ENCODE results near the gene GLIPR1L1. TPM values are rescaled to one million over a fixed set of nuclear protein-coding genes. Genes with fewer than 3 reads are reported as not detected.
"Not testable (repeated sequence)": the region's sequence is repeated elsewhere in the genome, so short reads cannot be mapped to it uniquely, and the experiment has no call there.

The GLIPR1L1 gene
- total and polyA plus RNA-seq, 8 donors: not detected

GRCh38 chr12:75329918-75330826 lies 4.3 kb upstream of the GLIPR1L1 start, which contains the start of gene CAPS2:
Gene CAPS2, minus strand, starts transcription at chr12:75330324. Its CDS starts 3,826 bp downstream, at chr12:75326498.
- 3% methylated on average over 36 to 40 of the region's 40 CpGs for WGBS, 5 donors
- peak within 1 kb of the TSS in 4 of 5 donors; percentile 48 to 79 (median 64) for H3K27ac ChIP-seq

GRCh38 chr12:75337905-75338304 lies 3.4 kb downstream of the GLIPR1L1 start:
- no peak for TF ChIP-seq POLR2AphosphoS5 (IDR thresholded peaks at IDR 0.05)
- TF ChIP-seq CTCF (IDR thresholded peaks at IDR 0.05): no peak
- no peak for TF ChIP-seq POLR2A (IDR thresholded peaks at IDR 0.05)
- TF ChIP-seq EP300 (IDR thresholded peaks at IDR 0.05): no peak
- Histone ChIP-seq H3K9me3 (no peaks in the 10 kb centered on the region), H3K36me3 (no peaks in the 10 kb centered on the region), H3K4me3 (no peak overlapping the region), H3K4me1 (peaks cover 0 to 11% (median 7%) of the 10 kb centered on the region in 4 donors), H3K27ac (no peak overlapping the region), H3K27me3 (no peaks in the 10 kb centered on the region)
- intact Hi-C loops (cut with DNase I; ENCODE audit: low total_unique reads): loop anchor here (10.0 kb wide), 1 partner anchor 167 kb away; no protein-coding TSS in a partner anchor
- 70 to 92% (median 79%) methylated on average over 1 of the region's 1 CpG for WGBS, 5 donors
- no peak for DNase-seq

More at GRCh38 chr12:75329918-75330826, 4.3 kb upstream of the GLIPR1L1 start, which contains the start of gene CAPS2:
- intact Hi-C loops (cut with DNase I; ENCODE audit: low total_unique reads): loop anchor here (10.0 kb wide), 1 partner anchor 175 kb away; no protein-coding TSS in a partner anchor
- H3K4me3 ChIP-seq: peak within 1 kb of the TSS; percentile 56 to 69 (median 66)
- H3K36me3 ChIP-seq: no peaks in the 10 kb centered on the region
- no peaks in the 10 kb centered on the region for H3K9me3 ChIP-seq
- no peaks in the 10 kb centered on the region for H3K27me3 ChIP-seq
- peaks cover 0 to 23% (median 17%) of the 10 kb centered on the region in 4 donors for H3K4me1 ChIP-seq
- DNase-seq: peak; percentile 83 to 94
- TF ChIP-seq CTCF (IDR thresholded peaks at IDR 0.05): peak in 1 of 7 experiments; percentile 20
- peak; percentile 29 to 75 (median 38) for TF ChIP-seq POLR2AphosphoS5 (IDR thresholded peaks at IDR 0.05)
- no peak for TF ChIP-seq POLR2A (IDR thresholded peaks at IDR 0.05)
- TF ChIP-seq EP300 (IDR thresholded peaks at IDR 0.05): no peak

- WGBS, 5 donors: 89 to 96% (median 92%) methylated on average over 4 to 5 of the region's 5 CpGs
- H3K4me1 ChIP-seq: no peaks in the 10 kb centered on the region
- no peaks in the 10 kb centered on the region for H3K27me3 ChIP-seq
- TF ChIP-seq POLR2A (IDR thresholded peaks at IDR 0.05) (no peak), POLR2AphosphoS5 (IDR thresholded peaks at IDR 0.05) (no peak), CTCF (IDR thresholded peaks at IDR 0.05) (no peak), EP300 (IDR thresholded peaks at IDR 0.05) (no peak)
- no peak overlapping the region for H3K4me3 ChIP-seq
- H3K36me3 ChIP-seq: no peaks in the 10 kb centered on the region
- intact Hi-C loops (cut with DNase I; ENCODE audit: low total_unique reads): no loop called here
- no peak overlapping the region for H3K27ac ChIP-seq
- no peaks in the 10 kb centered on the region for H3K9me3 ChIP-seq
- DNase-seq: no peak
Measured at GRCh38 chr12:75341873-75342272, 7.4 kb downstream of the GLIPR1L1 start.

- intact Hi-C loops (cut with DNase I; ENCODE audit: low total_unique reads): no loop called here
- no peak for TF ChIP-seq CTCF (IDR thresholded peaks at IDR 0.05)
- no peak for TF ChIP-seq POLR2AphosphoS5 (IDR thresholded peaks at IDR 0.05)
- TF ChIP-seq POLR2A (IDR thresholded peaks at IDR 0.05): no peak
- TF ChIP-seq EP300 (IDR thresholded peaks at IDR 0.05): no peak
- H3K4me1 ChIP-seq: no peaks in the 10 kb centered on the region
- H3K4me3 ChIP-seq: no peak overlapping the region
- no peaks in the 10 kb centered on the region for H3K9me3 ChIP-seq
- H3K27ac ChIP-seq: no peak overlapping the region
- DNase-seq: no peak
- 73 to 81% (median 76%) methylated on average over 2 of the region's 2 CpGs for WGBS, 5 donors
- no peaks in the 10 kb centered on the region for H3K36me3 ChIP-seq
- no peaks in the 10 kb centered on the region for H3K27me3 ChIP-seq
Measured at GRCh38 chr12:75345531-75345930, 11.1 kb downstream of the GLIPR1L1 start.

GRCh38 chr12:75346215-75346614 lies 11.7 kb downstream of the GLIPR1L1 start:
- H3K4me1 ChIP-seq; H3K9me3 ChIP-seq; H3K4me3 ChIP-seq; DNase-seq; H3K27me3 ChIP-seq; intact Hi-C loops (cut with DNase I; ENCODE audit: low total_unique reads); H3K36me3 ChIP-seq; H3K27ac ChIP-seq: not testable (repeated sequence)
- 75 to 98% (median 84%) methylated on average over 6 of the region's 6 CpGs for WGBS, 5 donors

Data from stomach (tissue), 9 donors.